T-helper 2 cell (primary cell): ENCODE measurements around the gene SMAGP.
"Not testable (repeated sequence)": the region's sequence is repeated elsewhere in the genome, so short reads cannot be mapped to it uniquely, and the experiment has no call there.

Source experiments
- DNase-seq, 5 experiments: peaks; one replicate each; pipeline versions ENCODE4 v3.0.0 to v3.0.0-alpha.2; 2012 to 2022

The SMAGP gene

GRCh38 chr12:51224625-51225024 lies 45.6 kb downstream of the SMAGP start:
- DNase-seq, result no peak

GRCh38 chr12:51222461-51222860 lies 47.8 kb downstream of the SMAGP start:
- no peak for DNase-seq

- not testable (repeated sequence) for DNase-seq
Measured at GRCh38 chr12:51219857-51220256, 50.4 kb downstream of the SMAGP start.

GRCh38 chr12:51219322-51219721 lies 50.9 kb downstream of the SMAGP start:
- no peak for DNase-seq

GRCh38 chr12:51218607-51219161 lies 51.5 kb downstream of the SMAGP start:
- DNase-seq, result no peak

GRCh38 chr12:51217968-51218606 lies 52.1 kb downstream of the SMAGP start, which contains the start of gene POU6F1:
Gene POU6F1 (minus strand): TSS chr12:51218062. CDS start chr12:51206836, 11,226 bp downstream.
- DNase-seq, result peak; percentile 45 to 82 (median 58)

- peak; percentile 13 to 46 (median 43) for DNase-seq
Measured at GRCh38 chr12:51217133-51217967, 52.9 kb downstream of the SMAGP start.

- DNase-seq, result no peak
Measured at GRCh38 chr12:51216642-51217041, 53.6 kb downstream of the SMAGP start.

- DNase-seq, result no peak
Measured at GRCh38 chr12:51214895-51215294, 55.3 kb downstream of the SMAGP start.

- no peak for DNase-seq
Measured at GRCh38 chr12:51210690-51211395, 59.4 kb downstream of the SMAGP start.

GRCh38 chr12:51209259-51209658 lies 61.0 kb downstream of the SMAGP start:
- DNase-seq, result no peak

- DNase-seq, result no peak
Measured at GRCh38 chr12:51208016-51208660, 62.1 kb downstream of the SMAGP start.

GRCh38 chr12:51205350-51205749 lies 64.9 kb downstream of the SMAGP start:
- no peak for DNase-seq

- peak in 1 of 5 experiments; percentile 37 for DNase-seq
Measured at GRCh38 chr12:51202718-51203117, 67.5 kb downstream of the SMAGP start.

- no peak for DNase-seq
Measured at GRCh38 chr12:51200806-51201205, 69.4 kb downstream of the SMAGP start.

GRCh38 chr12:51200156-51200555 lies 70.1 kb downstream of the SMAGP start:
- DNase-seq, result no peak

- no peak for DNase-seq
Measured at GRCh38 chr12:51199366-51199945, 70.8 kb downstream of the SMAGP start.

- DNase-seq, result no peak
Measured at GRCh38 chr12:51198568-51199365, 71.4 kb downstream of the SMAGP start.

- no peak for DNase-seq
Measured at GRCh38 chr12:51197736-51198567, 72.3 kb downstream of the SMAGP start.

GRCh38 chr12:51196547-51196946 lies 73.7 kb downstream of the SMAGP start:
- no peak for DNase-seq
